GM18502 (cell line): ENCODE measurements around the gene MRPL53.
"Not testable (repeated sequence)": the region's sequence is repeated elsewhere in the genome, so short reads cannot be mapped to it uniquely, and the experiment has no call there.

ENCODE experiments used
- ATAC-seq: cut with Tn5 transposase; IDR thresholded peaks from one replicate; pipeline ENCODE4 v1.9.1; 2021; ENCODE audit warnings: mild to moderate bottlenecking; ENCODE audit not compliant: unreplicated experiment, poor library complexity

The MRPL53 gene

GRCh38 chr2:74482801-74483674, 10.6 kb upstream of the MRPL53 start, which contains the start of the genes CCDC142 and TTC31:
CCDC142 (minus strand) TSS chr2:74482998; CDS start chr2:74482837, 161 bp downstream.
TTC31 (plus strand) TSS chr2:74483081; CDS start chr2:74483096, 15 bp downstream.
- ATAC-seq, result peak; percentile 94

DNA sequence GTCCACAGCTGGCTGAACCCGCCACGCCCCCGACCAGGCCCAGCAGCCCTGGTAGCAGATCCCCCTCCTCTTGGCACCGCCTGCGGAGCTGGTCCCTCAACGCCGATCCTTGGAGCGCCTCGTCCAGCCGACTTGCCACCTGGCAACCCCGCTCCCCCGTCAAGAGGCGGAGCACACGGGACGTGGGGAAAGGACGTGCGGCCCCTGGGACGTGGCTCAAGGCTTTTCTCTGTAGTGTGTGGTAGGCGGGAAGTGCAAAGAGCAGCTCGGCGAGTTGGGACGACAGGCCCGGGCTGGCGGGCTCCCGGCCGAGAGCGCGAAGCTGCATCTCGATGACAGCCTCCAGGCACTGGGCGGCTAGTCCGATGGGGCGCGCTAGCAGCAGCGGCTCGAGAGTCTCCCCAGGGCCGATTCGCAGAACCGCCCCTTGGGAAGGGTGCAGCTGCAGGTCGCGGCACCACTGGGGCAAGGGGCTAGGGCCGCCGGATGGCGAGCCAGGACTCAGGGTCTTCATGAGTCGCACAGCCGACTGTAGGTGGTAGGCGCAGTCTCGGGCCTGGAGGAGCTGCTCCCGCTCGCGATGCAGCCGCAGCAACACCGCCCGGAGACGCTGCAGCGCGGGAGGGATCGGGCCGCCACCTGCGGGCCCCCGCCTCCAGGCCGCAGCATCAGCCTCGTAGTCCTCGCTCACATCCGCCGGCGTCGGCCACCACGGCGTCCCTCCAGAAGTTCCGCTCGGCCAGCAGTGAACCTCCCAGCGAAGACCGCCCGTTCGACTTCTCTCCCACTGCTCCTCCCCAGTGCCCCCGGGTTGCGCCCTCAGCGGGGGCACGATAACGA, 9.7 kb upstream of the MRPL53 start:
- ATAC-seq, result peak; percentile 42

DNA sequence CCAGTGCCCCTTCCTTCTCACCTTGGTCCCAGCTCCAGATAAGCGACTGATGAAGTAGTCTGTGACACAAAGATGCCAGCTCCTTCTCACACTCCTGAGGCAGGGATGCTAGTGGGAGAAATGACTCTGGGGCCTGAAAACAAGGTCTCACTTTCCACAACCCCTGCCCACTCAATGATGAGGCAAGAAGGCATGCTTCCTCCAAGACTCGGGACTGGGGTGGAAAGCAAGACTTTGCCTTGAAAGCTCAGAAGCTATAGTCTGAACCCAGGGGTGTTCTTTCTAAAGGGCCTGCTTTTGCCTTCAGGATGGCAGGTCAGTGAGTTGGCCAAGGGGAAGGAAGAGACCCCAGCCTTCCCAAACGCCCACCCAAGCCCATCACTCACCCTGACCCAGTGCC, 9.0 kb upstream of the MRPL53 start:
- no peak for ATAC-seq

DNA sequence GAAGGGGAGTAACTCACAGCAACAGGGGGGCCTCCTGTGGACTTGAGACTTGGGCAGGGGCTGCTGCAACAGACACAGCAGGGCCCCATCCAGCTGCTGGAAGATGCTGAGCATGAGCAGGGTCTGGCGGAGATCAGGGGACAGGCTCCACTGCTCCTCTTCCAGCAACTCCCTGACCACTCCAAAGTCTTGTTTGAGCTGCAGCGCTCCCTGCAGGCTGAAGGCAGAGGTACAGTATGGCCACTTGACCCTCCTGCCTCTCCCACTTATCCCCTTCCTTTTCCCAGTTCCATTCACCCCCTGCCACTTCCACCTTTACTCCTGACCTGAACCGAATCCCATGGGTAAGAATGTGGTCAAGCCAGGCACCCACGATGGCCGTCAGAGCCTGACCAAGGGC, 2.4 kb upstream of the MRPL53 start:
- no peak for ATAC-seq

DNA sequence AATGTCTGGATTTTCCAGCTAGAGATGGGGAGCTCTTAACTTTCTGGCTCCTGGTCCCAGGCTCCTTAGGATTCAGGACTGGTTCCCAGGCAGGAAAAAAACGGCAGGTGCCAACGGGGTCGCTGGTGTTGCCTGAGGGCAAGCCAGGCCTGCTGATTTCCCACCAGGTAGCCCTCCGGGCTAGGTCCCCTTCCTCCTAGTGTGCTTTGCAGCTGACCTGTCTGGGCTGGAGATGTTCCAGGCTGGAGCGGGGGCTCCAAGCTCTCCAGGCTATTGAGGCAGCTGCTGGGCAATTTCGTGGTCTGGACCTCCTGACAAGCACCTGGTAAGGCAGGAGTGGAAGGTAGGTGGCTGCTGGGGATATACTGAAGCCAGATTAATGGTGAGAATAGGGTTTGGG, 2.0 kb upstream of the MRPL53 start:
- no peak for ATAC-seq

DNA sequence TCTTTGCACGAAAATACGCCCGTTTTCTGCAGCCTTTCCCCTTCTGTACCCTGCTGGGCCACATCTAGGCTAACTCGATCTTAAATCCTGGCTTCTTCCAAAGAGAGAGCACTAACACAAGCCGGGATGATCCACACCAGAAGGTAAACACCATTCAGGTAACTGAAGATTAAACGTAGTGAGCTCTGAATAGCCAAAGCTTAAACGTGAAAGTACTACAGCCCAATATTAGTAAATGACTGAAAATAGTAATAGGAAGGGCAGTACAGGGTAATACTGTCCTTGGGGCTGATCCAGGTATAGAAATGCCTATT, 422 bp upstream of the MRPL53 start:
- ATAC-seq, result no peak

- ATAC-seq, result no peak
Measured at GRCh38 chr2:74471332-74472065, 981 bp downstream of the MRPL53 start.

DNA sequence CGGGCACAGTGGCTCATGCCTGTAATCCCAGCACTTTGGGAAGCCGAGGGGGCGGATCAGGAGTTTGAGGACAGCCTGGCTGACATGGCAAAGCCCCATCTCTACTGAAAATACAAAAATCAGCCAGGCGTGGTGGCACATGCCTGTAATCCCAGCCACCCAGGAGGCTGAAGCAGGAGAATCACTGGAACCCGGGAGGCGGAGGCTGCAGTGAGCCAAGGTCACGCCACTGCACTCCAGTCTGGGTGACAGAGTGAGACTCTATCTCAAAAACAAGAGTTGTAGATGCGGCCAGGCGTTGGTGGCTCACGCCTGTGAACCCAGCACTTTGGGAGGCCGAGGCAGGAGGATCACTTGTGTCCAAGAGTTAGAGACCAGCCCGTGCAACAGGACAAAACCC, 1.7 kb downstream of the MRPL53 start:
- not testable (repeated sequence) for ATAC-seq

DNA sequence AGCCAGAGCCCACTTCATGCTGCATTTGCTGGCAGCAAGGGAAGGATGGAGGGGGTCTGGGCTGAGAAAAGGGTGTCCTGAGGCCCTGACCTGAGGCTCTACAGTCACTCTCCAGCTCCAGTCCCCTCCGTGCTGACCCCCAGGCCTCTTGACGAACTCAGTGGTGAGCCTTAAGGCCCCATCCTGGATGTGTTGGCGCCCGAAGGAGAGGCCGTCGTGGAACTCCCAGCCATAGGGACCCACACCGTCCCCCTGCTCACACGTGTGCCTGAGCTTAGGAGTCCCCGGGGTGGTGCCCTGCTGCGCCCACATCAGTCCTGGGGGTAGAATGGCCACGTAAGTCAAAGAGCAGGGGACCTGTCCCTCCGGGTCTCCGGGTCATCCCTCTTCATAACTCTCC, 8.1 kb downstream of the MRPL53 start:
- ATAC-seq, result no peak

GRCh38 chr2:74462786-74463105, 9.7 kb downstream of the MRPL53 start:
- no peak for ATAC-seq

DNA sequence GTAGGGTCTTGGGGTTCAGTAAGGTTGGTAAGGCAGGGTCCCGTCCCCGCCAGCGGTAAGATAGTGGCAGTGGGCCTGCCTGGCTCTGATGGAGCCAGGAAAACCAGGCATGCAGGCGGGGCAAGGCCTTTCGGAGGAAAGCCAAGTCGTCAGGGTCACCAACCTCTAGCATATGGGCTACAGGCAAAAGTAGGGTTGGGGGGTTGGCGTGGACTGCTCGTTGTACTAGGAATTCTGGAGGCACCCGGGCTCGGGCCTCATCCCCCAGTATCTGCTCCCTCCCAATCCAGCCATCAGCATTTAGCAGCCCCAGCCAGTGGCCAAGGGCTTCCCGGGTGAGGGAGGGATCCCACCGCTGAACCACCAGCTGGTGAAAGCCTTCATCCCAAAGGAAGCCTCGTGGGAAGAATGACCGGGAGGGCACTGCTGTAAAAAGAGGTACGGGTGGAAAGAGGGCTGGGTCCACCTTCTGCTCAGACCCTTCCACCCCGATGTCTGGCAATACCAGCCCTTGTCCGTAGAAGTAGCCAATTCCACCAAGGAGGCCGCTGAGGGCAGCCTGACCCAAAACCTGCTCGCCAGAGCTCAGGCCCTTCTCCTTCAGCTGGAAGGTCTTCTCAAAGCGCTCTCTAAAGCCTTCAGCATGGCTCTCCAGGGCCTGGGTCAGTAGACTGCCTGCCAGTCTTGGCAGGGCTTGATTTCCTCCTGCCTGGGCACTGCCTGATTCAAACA, 10.3 kb downstream of the MRPL53 start:
- ATAC-seq, result no peak

GRCh38 chr2:74461187-74462053, 11.1 kb downstream of the MRPL53 start:
- ATAC-seq, result no peak

DNA sequence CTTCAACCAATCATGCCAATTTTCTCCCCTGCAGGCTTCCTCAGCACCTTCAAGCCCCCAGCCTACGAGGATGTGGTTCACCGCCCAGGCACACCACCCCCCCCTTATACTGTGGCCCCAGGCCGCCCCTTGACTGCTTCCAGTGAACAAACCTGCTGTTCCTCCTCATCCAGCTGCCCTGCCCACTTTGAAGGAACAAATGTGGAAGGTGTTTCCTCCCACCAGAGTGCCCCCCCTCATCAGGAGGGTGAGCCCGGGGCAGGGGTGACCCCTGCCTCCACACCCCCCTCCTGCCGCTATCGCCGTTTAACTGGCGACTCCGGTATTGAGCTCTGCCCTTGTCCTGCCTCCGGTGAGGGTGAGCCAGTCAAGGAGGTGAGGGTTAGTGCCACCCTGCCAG, 12.3 kb downstream of the MRPL53 start:
- ATAC-seq, result not testable (repeated sequence)

GRCh38 chr2:74459503-74460118, 12.9 kb downstream of the MRPL53 start:
- not testable (repeated sequence) for ATAC-seq

DNA sequence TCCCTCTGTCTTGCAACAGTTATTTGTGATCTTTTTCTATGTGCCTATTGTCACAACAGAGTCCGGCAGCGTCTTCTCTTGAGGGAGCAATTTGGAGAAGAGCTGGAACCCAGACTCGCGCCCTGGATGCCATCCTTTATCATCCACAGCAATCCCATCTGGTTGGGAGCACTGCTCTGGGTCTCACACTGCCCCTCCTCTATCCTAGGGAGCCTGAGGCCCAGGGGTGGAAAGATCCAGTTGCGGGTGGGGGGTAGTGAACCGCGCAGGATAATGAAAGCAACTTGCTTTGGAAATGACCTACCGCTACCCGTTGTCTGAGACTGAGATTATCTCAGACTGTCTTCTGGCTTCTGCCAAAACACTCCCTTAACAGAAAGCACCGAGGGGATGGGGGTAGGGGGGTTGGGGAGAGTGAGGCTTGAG, 13.5 kb downstream of the MRPL53 start:
- no peak for ATAC-seq

GRCh38 chr2:74458132-74458937, 14.1 kb downstream of the MRPL53 start, which contains the start of gene WBP1:
WBP1 (plus strand) TSS chr2:74458438; CDS start chr2:74458603, 165 bp downstream.
- peak; percentile 82 for ATAC-seq

- ATAC-seq, result peak; percentile 37
Measured at GRCh38 chr2:74457549-74458131, 14.8 kb downstream of the MRPL53 start.
